HG03558 (cell line): Measurements from ENCODE around the gene OR2S2.

Experiments used
- ATAC-seq: cut with Tn5 transposase; IDR thresholded peaks from one replicate; pipeline ENCODE4 v1.9.1; 2021; ENCODE audit warnings: moderate number of reproducible peaks; ENCODE audit not compliant: unreplicated experiment; ENCODE audit errors: extremely low read depth

Gene OR2S2

DNA sequence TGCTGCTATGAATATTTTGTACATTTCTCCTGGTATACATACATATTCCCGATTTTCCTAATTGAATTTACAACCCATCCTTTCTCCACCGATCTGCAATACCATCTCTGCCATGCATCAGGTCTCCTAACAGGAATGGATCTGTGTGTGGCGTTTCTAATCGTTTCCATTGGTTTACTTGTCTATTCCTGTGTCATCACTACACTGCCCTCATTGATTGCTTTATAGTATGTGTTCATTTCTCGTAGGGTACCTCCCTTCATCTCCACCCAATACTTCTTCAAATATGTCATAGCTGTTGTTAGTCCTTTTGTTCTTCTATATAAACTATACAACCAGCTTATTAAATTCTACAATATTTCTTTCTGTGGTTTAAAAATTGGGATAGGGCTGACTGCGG is 7.1 kb upstream of the OR2S2 start:
- ATAC-seq, result no peak

GRCh38 chr9:35962126-35962906 is 4.4 kb upstream of the OR2S2 start:
- no peak for ATAC-seq

DNA sequence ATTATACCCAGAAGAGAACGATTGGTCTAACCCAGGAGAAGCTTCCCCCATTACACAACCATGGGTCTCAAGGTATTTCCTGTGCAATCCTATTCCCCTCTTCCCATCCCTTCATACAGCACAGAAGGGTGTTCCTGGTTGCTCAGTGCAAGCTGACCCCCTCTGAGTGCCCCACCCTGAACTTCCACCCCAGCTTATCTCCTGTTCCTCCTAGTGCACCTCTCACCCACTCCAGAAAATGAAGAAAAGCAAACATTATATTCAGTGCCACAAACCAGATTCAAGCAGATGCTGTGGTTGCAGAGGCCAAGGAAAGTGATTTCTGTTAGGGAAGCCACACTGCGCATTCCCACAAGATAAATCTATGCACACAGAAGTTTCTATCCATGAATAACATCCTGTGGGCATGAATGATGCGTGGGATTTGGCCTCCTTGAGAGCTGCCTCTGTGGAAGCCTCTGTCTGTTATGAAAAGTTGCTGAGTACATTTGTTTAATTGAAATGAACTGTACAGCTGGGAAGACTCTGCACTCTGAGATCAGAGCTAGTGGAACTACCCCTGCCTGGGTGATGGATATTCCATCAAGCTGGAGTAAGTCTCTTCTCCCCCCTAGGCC is 2.2 kb upstream of the OR2S2 start:
- no peak for ATAC-seq

DNA sequence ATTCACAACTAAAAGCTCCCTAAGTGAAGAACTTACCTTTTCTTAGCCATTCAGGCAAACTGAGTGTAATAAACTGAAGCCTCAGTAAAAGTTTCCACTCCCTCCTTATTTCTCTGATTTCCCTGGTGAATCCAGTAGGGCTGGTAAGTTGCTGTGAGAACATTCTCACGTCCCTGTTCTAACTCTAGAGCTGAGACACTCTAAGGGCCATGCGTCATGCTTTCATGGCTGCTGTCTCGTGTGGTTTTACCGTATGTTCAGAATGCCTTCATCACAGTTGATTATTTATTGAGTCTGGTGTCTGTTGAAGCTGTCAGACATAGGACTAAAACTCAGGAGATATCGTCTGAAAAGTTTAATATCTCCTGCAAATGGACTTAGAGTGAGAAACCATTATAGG is 1.3 kb downstream of the OR2S2 start:
- ATAC-seq, result no peak

DNA sequence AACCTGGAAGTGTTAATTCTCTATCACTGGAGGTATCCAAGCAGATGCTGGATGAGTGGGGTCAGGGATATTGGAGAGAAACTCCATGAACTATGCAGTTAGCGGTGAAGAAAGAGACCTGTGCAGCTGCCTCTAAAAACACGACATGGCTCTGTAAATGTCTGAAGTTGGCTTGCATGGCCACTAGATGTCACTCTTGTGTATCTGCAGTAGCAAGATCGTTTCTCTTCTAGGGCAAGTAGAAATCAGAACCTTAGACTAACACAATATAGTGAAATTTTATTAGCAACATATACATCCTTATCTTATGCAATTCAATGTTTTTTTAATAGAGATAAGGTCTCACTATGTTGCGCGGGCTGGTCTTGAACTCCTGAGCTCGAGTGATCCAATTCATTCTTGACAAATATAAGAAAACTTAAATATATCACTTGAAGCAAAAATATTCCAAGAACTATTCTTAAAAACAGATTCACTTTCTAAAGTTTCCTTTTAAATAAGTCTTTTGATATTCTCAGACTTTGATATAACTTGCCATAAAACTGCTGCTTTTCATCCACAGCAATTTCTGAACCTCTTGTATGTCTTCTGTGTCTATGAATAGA is 2.9 kb downstream of the OR2S2 start:
- no peak for ATAC-seq

DNA sequence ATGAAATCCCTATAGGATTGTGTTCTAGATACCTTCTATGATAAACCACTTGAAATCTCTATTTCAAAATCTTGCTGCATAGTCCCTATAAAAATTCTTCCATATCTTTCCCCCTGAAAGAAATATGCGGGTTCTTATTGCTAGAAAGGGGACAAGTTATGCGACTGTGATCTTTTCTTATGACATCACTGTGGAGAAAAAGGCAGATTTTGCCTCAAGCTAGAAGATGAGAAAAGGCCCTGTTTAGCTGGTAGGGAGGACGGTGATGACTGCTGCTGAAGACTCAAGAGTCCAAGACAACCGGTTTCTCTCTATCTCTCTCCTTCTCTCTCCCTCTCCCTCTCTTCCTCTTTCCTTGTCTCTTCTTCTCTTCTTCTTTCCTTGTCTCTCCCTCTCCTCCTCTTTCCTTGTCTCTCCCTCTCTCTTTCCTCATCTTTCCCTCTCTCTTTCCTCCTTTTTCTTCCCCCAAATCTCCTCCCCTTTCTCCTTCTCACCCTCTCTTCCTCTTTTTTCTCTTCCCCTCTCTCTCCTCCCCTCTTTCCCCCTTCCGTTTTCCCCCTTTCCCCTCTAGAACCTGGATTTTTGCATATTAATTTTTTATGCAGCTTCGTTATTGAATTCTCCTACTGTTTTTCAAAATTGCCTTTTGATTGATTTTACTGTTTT is 5.3 kb downstream of the OR2S2 start:
- ATAC-seq, result no peak

GRCh38 chr9:35951736-35952135 is 6.2 kb downstream of the OR2S2 start:
- no peak for ATAC-seq

DNA sequence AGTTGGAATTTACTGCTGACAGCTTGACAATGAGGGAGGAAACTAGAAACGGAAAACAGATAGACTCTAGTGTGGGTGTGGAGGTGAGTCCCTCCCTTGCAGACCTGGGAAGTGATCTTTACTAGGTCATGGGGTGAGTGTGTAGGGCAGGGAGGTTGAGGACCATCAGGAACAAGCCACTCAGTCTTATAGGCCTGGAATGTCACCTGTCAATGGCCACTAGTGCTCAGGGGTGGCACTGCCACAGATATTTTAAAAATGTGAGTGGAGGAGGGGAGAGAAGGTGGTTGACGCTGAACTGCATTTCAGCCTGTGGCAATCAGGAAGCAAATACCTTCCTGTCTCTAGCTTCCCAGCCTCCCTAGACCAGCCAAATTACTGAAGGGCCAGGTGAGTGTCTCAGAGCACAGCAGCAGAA is 9.0 kb downstream of the OR2S2 start:
- no peak for ATAC-seq

- ATAC-seq, result no peak
These were observed 9.5 kb downstream of the OR2S2 start for GRCh38 chr9:35948451-35948850.

DNA sequence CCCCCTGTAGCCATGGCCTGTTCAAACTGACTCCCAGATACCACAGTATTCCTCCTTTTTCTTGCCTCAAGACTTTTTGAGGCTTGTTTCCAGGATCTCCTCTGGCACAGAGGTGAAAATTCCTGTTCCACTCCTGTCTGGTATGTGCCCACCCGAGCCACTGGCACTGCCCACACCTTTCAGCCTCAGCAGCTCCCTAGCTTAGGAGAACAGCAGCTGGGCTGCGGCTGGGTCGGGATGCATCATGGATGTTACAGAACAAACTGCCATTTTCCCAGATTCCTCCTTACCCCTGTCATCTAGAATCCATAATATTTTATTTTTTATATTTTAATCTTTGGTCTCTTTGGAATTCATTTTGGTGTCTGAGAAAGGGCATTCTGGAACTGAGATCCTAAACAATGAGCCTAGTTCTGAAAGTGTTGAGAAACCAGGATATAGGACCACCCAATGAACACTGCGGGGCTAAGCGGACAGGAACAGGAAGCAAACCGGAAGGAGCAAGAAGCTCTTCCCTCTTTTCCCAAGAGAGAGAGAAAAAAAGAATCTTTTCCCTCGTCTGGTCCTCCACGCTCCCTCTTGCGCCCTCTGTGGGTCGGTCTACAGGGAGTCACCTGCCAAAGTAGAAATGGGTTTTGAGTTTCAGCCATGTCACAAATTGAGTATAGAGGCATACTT is 12.5 kb downstream of the OR2S2 start:
- ATAC-seq, result no peak

GRCh38 chr9:35944841-35945240 is 13.1 kb downstream of the OR2S2 start:
- no peak for ATAC-seq

GRCh38 chr9:35944173-35944572 is 13.8 kb downstream of the OR2S2 start:
- no peak for ATAC-seq

- ATAC-seq, result no peak
These were observed 15.7 kb downstream of the OR2S2 start for GRCh38 chr9:35942286-35942685.

DNA sequence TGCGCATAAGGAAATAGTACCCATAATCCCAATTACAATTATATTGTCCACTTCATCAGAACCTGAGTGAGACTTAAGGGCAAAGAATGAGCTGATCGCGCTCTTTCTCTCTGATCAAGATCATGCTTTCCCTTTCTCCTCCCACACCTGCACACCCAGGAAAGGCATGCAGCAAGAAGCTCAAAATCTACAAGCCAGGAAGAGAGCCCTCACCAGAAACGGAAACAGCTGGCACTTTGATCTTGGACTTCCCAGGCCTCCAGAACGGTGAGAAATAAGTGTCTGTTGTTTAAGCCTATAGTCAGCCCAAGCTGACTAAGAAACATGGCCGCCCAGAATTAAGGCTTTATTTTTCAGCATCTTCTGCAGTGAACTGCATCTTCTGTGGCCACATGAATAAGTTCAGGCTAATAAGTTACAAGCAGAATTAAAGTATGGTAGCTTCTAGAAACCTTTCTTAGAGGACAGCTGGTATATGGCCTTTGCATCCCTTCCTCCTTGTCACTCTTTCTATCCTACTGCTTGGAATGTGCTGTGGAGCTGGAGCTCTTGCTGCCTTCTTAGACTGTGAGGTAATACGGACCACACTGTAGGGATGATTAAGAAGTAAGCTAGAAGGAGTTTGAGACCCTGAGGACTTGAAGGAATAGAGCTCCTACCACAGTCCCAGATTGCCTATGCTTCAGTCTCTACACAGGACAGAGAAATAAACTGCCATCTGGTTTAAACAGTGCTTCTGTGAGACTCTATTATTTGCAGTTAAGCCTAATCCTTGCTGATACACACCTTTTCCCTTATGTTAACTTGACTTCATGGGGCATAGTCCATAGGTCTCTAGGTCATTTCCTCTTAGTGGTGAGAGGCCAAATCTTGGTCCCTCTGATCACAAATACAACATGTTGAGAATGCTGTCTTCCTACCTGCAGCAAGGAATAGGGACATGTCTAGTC is 17.2 kb downstream of the OR2S2 start:
- ATAC-seq, result no peak

DNA sequence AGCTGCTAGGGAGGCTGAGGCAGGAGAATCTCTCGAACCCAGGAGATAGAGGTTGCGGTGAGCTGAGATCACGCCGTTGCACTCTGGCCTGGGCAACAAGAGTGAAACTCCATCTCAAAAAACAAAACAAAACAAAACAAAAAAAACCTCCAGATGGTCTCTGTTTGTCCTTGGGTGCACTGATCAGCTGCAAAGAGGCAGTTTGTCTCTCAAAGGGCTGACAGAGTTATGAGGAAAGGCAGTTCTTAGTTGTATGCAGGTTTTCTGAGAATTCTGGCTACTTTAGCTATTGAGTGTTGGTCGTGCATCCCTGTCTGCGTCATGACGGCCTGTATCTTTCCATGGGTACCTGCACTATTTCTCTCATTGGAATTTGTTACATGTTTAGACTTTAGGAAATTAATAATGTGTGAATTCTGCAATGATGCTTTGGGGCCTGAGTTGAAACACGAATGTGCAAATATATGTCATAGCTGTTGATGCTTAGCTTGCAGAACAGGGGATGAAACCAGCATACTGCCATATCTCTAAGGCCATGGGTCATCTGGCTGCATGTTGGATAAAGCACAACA is 18.2 kb downstream of the OR2S2 start:
- ATAC-seq, result no peak

- ATAC-seq, result no peak
These were observed 19.2 kb downstream of the OR2S2 start for GRCh38 chr9:35938474-35939356.

DNA sequence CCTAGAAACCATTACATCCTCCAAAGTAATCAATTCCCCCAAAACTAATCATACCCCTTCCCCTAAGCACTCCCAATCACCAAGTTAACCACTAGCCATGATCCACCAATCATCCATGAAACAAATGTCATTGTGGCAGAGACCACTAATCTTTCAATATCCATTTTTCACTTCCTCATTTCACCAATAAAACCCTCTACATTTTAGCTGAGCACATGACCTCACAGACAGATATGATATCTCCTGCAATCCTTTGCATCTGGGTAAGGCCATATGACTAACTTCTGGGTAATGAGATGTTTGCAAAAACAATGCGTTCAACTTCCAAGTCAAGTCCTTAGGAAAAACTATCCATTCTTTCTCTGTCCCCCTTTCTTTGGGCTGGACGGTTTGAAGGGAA is 20.7 kb downstream of the OR2S2 start:
- no peak for ATAC-seq
